ENCODE results near the gene FTSJ1.
"Not testable (repeated sequence)": the region's sequence is repeated elsewhere in the genome, so short reads cannot be mapped to it uniquely, and the experiment has no call there.

FTSJ1 gene

DNA sequence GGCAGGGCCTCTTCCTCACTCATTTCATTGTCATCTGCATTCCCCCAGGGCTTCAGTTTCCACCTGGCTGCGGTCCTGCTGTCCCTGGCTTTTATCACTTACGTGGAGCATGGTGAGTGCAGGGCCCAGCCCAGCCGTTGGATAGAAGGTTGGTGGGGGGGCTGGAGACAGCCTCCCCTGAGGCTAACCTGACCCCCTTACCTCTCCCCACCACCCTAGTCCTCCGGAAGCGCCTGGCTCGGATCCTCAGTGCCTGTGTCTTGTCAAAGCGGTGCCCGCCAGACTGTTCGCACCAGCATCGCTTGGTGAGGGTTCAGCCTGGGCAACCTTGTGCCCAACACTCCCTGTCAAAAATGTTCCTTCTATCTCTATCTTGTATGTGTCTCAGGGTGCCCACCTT is 39.8 kb downstream of the FTSJ1 start:
- TF ChIP-seq POLR2A (IDR thresholded peaks at IDR 0.05; ENCODE audit: low read depth, low read length), result no peak
- DNase-seq (ENCODE audit: insufficient read length, low spot score) (no peak), FAIRE-seq (no peak)

DNA sequence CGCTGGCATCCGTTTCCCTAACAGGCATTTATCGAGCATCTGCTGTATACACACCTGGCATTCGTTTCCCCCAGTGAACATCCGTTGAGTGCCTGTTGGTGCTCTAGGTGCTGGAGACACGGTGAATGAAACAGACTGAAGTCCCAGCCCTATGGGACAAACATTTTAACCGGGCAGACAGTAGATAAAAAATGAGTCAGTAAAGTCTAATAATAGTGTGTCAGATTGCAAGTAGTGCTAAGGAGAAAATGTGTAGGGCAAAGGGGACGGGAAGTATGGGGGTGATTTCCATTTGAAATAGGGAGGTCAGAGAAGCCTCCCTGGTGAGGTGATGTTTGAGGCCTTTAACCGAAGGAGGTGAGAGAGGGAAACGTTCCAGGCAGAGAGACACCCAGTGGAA is 40.3 kb downstream of the FTSJ1 start:
- TF ChIP-seq POLR2A (IDR thresholded peaks at IDR 0.05; ENCODE audit: low read depth, low read length), result no peak
- no peak for FAIRE-seq
- no peak for DNase-seq (ENCODE audit: insufficient read length, low spot score)

DNA sequence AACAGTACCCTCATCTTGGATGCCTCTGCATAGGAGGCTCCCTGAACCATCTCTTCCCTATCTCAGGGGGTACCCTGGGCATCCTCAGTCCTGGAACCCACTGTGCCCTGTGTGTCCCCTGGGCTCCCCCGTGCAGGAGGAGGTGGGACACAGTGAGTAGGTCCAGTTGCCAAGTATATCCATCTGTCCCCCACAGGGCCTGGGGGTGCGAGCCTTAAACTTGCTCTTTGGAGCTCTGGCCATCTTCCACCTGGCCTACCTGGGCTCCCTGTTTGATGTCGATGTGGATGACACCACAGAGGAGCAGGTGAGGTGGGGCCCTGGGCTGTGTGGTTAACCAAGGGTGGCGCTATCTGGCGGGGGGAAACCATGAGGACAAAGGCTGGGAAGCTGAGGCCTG is 41.0 kb downstream of the FTSJ1 start:
- no peak for FAIRE-seq
- TF ChIP-seq POLR2A (IDR thresholded peaks at IDR 0.05; ENCODE audit: low read depth, low read length), result no peak
- no peak for DNase-seq (ENCODE audit: insufficient read length, low spot score)

DNA sequence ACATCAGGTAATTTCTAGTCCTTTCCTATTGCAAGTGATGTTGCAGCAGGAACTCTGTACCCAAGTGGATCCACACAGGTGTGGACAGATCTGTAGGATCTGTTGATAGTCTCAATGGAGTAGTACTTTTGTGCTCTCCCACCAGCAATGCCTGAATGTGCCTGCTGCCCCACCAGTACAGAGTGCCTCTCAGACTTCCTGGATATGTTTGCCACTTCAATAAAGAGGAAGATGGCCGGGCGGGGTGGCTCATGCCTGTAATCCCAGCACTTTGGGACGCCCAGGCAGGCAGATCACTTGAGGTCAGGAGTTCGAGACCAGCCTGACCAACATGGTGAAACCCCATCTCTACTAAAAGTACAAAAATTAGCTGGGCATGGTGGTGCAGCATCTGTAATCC is 43.5 kb downstream of the FTSJ1 start:
- not testable (repeated sequence) for DNase-seq (ENCODE audit: insufficient read length, low spot score); FAIRE-seq

DNA sequence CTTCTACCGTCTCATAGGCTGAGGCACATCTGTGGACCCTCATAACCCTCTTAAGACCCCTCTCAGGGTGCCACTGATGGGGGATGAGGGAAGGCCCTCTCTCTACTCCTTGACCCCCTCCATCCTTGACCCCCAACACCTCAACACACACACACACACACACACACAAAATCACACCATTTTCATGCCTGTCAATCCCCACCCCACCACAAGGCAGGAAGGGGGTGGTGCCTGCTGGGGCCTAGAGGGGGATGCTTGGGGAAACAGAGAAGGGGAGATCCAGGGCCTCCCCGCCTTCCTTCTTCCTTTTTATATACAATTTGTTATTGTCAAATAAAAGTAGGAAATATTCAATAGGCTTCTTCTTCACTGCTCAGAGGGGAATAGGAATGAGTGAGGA is 44.5 kb downstream of the FTSJ1 start:
- no peak for TF ChIP-seq POLR2A (IDR thresholded peaks at IDR 0.05; ENCODE audit: low read depth, low read length)
- DNase-seq (ENCODE audit: insufficient read length, low spot score) (no peak), FAIRE-seq (no peak)

DNA sequence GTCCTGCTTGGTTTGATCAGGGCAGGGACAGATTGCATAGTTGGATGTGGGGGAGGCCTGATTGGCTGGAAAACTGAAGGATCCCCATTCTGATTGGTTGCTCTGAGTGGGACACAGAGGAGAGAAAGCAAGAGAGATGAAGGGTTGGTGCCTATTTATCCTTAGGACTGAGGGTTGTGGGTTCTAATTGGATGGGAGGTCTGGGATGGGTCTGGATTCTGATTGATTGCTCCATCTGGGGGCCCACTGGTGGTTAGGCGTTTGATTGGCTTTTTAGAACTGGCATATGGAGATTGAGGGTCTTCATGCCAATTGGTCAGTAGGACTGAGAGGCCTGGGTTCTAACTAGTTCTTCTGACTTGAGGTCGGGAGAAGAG is 45.0 kb downstream of the FTSJ1 start:
- TF ChIP-seq POLR2A (IDR thresholded peaks at IDR 0.05; ENCODE audit: low read depth, low read length), result no peak
- DNase-seq (ENCODE audit: insufficient read length, low spot score) (no peak), FAIRE-seq (no peak)

DNA sequence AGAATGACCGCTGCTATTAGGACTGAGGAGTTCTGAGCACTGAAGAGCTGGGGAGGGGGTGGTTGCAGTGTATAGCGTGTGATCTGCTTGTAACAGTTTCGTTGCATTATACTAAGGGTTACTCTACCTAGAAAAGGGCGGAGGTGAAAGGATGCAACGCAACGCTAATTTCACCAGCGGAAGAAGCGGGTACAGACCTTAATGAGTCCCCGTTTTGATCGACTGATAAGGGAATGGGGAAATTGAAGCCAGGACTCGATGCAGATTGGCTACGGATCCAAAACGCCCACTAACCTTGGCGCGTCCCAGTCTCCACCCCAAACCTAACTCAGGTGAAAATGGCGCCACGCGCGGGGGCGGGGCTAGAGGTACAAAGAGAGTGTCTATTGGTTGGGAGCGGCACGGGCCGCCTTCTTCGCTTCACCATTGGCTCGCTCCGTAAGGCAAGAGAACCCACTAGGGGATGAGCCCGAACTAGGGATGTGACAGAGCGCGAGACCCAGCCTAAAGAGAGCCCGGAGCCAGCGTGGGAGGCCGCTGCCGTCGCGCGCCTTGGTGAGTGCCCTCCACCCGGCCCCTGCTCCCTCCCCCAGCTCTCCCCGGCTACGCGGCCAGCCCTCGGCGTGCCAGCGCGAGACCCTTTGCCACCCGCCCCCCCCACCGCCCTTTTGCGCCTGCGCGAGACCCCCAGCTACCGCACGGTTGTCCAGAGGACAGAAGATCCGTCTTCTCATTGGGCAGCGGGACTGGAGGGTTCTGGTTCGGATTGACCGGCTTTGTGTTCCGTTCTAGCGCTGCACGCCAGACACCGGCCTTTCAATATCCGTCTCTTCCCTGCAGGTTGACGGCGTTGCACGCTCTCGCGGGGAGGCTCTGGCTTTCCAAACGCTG is 45.6 kb downstream of the FTSJ1 start, which contains the start of gene EBP:
Gene EBP, plus strand, starts transcription at position 456 of the 891 bp plus-strand sequence. CDS start 1,964 bp downstream, outside the sequence.
- FAIRE-seq, result no peak
- peak; percentile 74 for TF ChIP-seq POLR2A (IDR thresholded peaks at IDR 0.05; ENCODE audit: low read depth, low read length)

DNA sequence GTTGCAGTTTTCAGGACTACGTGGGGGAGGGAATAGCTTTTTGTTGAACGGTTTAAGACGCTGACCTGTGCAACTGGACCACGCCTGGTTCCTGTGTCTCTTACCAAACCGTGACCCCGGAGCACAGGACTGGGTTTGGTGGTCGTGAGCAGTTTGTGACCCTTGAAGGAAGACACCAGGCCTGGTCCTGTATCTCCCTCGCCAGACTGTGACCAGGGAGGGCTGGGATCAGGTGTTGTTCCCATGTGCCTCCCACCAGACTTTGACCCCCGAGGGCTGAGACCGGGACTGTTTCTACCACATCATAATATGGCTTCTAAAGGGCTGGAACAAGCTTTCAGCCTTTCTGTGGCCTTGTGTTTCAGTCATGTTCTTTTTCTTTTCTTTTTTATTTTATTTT is 46.3 kb downstream of the FTSJ1 start:
- DNase-seq (ENCODE audit: insufficient read length, low spot score) (no peak), FAIRE-seq (no peak)
- no peak for TF ChIP-seq POLR2A (IDR thresholded peaks at IDR 0.05; ENCODE audit: low read depth, low read length)

More for the DNA sequence above, 45.6 kb downstream of the FTSJ1 start, which contains the start of gene EBP:
- peak; percentile 48 for DNase-seq (ENCODE audit: insufficient read length, low spot score)

DNA sequence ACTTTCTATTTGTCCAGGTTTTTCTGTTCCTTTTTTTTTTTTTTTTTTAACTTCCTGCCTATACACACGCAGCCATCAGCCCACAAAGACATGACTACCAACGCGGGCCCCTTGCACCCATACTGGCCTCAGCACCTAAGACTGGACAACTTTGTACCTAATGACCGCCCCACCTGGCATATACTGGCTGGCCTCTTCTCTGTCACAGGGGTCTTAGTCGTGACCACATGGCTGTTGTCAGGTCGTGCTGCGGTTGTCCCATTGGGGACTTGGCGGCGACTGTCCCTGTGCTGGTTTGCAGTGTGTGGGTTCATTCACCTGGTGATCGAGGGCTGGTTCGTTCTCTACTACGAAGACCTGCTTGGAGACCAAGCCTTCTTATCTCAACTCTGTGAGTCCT is 47.7 kb downstream of the FTSJ1 start:
- no peak for FAIRE-seq
- TF ChIP-seq POLR2A (IDR thresholded peaks at IDR 0.05; ENCODE audit: low read depth, low read length), result no peak
- DNase-seq (ENCODE audit: insufficient read length, low spot score), result no peak

DNA sequence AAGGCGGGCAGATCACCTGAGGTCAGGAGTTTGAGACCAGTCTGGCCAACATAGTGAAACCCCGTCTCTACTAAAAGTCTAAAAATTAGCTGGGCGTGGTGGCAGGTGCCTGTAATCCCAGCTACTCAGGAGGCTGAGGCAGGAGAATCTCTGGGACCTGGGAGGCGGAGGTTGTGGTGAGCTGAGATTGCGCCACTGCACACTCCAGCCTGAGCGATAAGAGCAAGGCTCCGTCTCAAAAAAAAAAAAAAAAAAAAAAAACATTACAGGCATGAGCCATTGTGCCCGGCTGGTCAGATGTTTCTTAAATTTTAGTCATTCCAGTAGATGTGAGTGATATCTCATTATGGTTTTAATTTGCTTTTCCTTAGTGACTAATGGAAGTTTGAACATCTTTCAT is 49.9 kb downstream of the FTSJ1 start:
- not testable (repeated sequence) for FAIRE-seq; DNase-seq (ENCODE audit: insufficient read length, low spot score)

DNA sequence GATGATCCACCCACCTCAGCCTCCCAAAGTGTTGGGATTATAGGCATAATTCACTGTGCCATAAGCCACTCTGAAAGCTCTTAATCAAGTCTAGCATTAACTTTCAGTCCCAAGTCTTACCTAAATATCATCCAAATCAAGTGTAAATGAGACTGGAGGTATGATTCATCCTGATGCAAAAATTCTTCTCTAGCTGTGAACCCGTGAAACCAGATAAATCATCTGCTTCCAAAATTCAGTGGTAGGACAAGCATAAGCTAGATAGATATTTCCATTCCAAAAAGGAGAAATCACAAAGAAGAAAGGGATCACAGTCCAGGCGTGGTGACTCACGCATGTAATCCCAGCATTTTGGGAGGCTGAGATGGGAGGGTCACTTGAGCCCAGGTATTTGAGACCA is 54.7 kb downstream of the FTSJ1 start:
- FAIRE-seq, result no peak
- no peak for DNase-seq (ENCODE audit: insufficient read length, low spot score)
- no peak for TF ChIP-seq POLR2A (IDR thresholded peaks at IDR 0.05; ENCODE audit: low read depth, low read length)

DNA sequence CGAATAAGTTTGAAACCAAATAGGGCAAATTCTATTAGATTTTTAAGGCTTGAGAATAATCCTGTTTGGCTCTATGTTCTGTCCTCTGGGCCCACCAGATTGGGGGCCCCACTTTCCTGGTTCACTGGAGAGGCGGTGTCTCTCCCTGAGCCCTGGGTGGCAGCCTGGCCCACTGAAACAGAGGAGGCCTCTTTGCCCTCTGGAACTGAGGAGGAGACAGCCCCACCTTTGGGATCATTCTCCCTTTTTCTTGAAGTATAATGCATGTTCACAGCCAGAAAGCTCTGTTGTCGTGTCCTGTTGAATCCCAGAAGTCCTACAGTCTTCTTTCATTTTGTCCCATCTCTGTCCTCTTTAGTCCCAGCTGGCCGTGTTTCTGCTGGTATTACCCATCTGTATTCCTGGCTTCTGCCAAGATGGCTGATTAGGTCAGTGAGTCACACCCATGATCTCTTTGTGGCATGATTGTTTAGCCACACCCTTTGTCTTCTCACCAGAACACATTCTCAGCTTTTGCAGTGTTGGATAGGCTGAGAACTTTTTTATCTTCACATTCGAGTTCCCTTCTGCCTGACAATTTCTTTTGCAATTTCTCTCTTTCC is 55.5 kb downstream of the FTSJ1 start:
- no peak for TF ChIP-seq POLR2A (IDR thresholded peaks at IDR 0.05; ENCODE audit: low read depth, low read length)
- FAIRE-seq, result no peak
- no peak for DNase-seq (ENCODE audit: insufficient read length, low spot score)

DNA sequence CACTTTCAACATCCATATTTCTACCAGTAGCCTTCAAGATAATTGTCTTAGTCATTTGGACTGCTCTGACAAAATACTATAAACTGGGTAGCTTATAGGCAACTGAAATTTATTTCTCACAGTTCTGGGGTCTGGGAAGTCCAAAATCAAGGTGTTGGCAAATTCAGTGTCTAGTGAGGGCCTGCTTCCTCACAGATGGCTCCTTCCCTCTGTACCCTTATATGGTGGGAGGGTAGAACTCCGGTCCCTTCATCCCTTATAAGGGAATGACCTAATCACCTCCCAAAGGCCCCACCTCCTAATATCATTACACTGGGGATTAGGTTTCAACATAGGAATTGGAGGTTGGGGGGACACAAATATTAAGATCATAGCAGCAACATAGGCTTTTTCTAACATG is 56.2 kb downstream of the FTSJ1 start:
- TF ChIP-seq POLR2A (IDR thresholded peaks at IDR 0.05; ENCODE audit: low read depth, low read length), result no peak

DNA sequence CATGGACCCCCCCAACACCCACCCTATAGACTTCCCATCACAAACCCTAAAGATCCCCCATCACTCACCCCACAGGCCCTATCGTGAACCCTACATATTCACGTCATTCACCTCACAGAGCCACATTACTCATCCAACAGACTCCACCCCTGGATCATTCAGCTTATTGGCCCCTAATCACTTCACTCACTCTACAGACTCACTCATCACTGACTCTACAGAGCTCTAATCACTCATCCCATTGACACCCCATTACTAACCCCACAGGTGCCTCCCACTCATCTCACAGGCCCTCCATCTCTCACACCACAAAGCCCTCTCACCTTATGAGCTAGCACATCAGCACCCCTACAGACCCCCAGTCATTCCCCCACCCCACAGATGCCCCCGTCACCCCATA is 57.2 kb downstream of the FTSJ1 start:
- DNase-seq (ENCODE audit: insufficient read length, low spot score), result no peak
- no peak for FAIRE-seq
- TF ChIP-seq POLR2A (IDR thresholded peaks at IDR 0.05; ENCODE audit: low read depth, low read length), result no peak

More for the DNA sequence above, 56.2 kb downstream of the FTSJ1 start:
- DNase-seq (ENCODE audit: insufficient read length, low spot score) (no peak), FAIRE-seq (no peak)

All from H54 (cell line).